Measurements from ENCODE around the gene IL17C.

The IL17C gene

GRCh38 chr16:88610909-88611812 is 27.2 kb upstream of the IL17C start:
- DNase-seq (ENCODE audit: extremely low read depth, insufficient read length): no peak
- Histone ChIP-seq H3K27me3 (replicated peaks; ENCODE audit: control insufficient read depth, insufficient read depth, low read length) (no peaks in the 10 kb centered on the region), H3K4me3 (replicated peaks; ENCODE audit: low read depth, low read length) (no peak overlapping the region), H3K36me3 (ENCODE audit: control insufficient read depth, insufficient read depth, low read length) (peaks cover 28% of the 10 kb centered on the region)
- TF ChIP-seq, protein P1, sequence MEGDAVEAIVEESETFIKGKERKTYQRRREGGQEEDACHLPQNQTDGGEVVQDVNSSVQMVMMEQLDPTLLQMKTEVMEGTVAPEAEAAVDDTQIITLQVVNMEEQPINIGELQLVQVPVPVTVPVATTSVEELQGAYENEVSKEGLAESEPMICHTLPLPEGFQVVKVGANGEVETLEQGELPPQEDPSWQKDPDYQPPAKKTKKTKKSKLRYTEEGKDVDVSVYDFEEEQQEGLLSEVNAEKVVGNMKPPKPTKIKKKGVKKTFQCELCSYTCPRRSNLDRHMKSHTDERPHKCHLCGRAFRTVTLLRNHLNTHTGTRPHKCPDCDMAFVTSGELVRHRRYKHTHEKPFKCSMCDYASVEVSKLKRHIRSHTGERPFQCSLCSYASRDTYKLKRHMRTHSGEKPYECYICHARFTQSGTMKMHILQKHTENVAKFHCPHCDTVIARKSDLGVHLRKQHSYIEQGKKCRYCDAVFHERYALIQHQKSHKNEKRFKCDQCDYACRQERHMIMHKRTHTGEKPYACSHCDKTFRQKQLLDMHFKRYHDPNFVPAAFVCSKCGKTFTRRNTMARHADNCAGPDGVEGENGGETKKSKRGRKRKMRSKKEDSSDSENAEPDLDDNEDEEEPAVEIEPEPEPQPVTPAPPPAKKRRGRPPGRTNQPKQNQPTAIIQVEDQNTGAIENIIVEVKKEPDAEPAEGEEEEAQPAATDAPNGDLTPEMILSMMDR (IDR thresholded peaks at IDR 0.05; ENCODE audit: insufficient read depth, low read length, poor library complexity, severe bottlenecking): no peak

GRCh38 chr16:88613293-88613692 is 25.1 kb upstream of the IL17C start:
- TF ChIP-seq, protein P1 (IDR thresholded peaks at IDR 0.05; ENCODE audit: insufficient read depth, low read length, poor library complexity, severe bottlenecking): no peak
- no peak overlapping the region for H3K4me3 ChIP-seq (replicated peaks; ENCODE audit: low read depth, low read length)
- peaks cover 26% of the 10 kb centered on the region for H3K36me3 ChIP-seq (ENCODE audit: control insufficient read depth, insufficient read depth, low read length)
- no peak for DNase-seq (ENCODE audit: extremely low read depth, insufficient read length)
- H3K27me3 ChIP-seq (replicated peaks; ENCODE audit: control insufficient read depth, insufficient read depth, low read length): no peaks in the 10 kb centered on the region

DNA sequence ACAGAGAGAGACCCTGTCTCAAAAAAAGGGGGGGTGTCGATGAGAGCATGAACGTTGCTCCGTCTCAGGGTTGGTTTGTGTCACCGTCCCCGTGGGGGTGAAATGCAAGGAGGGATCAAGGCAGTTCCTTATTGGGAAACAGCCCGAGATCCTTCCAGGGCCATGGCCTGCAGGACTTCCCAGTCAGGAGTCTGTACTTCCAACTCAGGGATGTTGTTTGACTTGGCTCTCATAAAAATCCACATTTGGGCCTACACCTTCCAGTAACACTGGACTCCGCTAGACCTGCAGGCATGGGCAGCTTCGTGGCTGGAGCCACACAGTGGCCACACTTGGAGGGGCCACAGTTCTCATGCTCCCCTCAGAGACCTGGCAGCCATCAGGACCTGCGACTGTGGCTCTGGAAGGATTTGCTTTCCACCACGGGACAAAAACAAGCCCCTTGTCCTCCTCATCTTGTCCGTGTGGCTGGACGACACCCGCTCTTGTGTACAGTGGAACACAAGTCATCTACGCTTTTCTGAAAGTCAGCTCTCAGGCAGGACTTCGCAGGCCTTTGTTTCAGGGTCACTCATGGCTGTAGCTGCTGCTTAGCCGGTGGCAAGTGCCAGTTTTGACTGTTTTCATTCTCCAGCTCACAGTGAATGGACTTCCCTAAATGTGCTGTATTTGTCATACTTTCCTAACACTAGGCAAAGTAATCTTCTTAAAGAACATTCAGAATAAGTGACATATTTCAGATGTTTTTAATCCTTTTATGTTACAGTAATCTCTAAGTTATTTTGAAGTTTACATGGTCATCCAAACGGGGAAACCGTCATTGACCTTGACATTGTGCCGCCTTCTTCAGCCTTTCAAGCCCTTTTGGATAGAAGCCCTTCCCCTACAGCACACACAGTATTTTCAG is 24.2 kb upstream of the IL17C start:
- H3K36me3 ChIP-seq (ENCODE audit: control insufficient read depth, insufficient read depth, low read length): peaks cover 29% of the 10 kb centered on the region
- no peak overlapping the region for H3K4me3 ChIP-seq (replicated peaks; ENCODE audit: low read depth, low read length)
- H3K27me3 ChIP-seq (replicated peaks; ENCODE audit: control insufficient read depth, insufficient read depth, low read length): no peaks in the 10 kb centered on the region
- no peak for DNase-seq (ENCODE audit: extremely low read depth, insufficient read length)
- TF ChIP-seq, protein P1 (IDR thresholded peaks at IDR 0.05; ENCODE audit: insufficient read depth, low read length, poor library complexity, severe bottlenecking): no peak

- no peak for DNase-seq (ENCODE audit: extremely low read depth, insufficient read length)
- TF ChIP-seq, protein P1 (IDR thresholded peaks at IDR 0.05; ENCODE audit: insufficient read depth, low read length, poor library complexity, severe bottlenecking): no peak
- no peak overlapping the region for H3K4me3 ChIP-seq (replicated peaks; ENCODE audit: low read depth, low read length)
- H3K27me3 ChIP-seq (replicated peaks; ENCODE audit: control insufficient read depth, insufficient read depth, low read length): no peaks in the 10 kb centered on the region
- peaks cover 29% of the 10 kb centered on the region for H3K36me3 ChIP-seq (ENCODE audit: control insufficient read depth, insufficient read depth, low read length)
These were observed 23.4 kb upstream of the IL17C start for GRCh38 chr16:88614818-88615580.

DNA sequence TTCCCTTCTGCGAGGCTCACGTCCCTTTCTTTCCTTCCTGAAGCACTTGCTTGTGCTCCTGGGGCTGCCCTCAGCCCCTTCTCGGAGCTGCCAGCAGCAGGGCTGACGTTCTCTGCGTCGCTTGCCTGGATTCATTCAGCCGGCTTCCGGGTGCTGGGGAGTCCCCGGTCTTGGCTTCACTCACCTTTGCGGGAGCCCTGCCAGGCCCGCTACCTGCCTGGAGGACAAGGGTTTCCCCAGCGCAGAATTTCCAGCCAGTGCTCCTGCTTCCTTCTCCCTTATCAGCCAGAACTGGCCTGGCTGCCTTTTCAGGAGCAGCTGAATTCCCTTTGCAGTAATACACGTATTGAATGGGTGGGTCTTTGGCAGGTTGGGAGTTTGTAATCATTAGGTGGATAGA is 22.1 kb upstream of the IL17C start:
- TF ChIP-seq, protein P1 (IDR thresholded peaks at IDR 0.05; ENCODE audit: insufficient read depth, low read length, poor library complexity, severe bottlenecking): no peak

More for the DNA sequence above, 22.1 kb upstream of the IL17C start:
- H3K4me3 ChIP-seq (replicated peaks; ENCODE audit: low read depth, low read length): no peak overlapping the region
- no peaks in the 10 kb centered on the region for H3K27me3 ChIP-seq (replicated peaks; ENCODE audit: control insufficient read depth, insufficient read depth, low read length)
- no peak for DNase-seq (ENCODE audit: extremely low read depth, insufficient read length)
- H3K36me3 ChIP-seq (ENCODE audit: control insufficient read depth, insufficient read depth, low read length): peaks cover 21% of the 10 kb centered on the region

Measured in GM06990 (cell line).